ENCODE results near the gene NGLY1.

DNA sequence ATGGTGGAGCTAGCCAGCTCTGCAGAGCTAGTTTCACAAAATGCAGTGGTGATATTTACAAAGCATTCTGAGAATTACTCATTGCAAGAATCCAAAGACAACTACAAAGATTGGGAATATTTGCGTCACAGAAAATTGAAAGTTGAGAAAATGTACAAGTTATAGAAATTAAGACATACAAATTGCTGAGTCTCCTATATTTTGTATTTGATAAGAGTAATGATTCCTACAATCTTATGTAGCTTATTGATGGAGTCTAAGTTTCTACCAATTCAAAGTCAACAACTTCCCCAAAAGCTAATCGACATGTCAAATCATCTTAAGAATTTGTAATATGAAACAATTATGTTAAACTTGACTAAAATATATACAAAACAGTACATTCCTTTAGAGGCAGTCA lies 72.2 kb downstream of the NGLY1 start:
- TF ChIP-seq, protein P1, sequence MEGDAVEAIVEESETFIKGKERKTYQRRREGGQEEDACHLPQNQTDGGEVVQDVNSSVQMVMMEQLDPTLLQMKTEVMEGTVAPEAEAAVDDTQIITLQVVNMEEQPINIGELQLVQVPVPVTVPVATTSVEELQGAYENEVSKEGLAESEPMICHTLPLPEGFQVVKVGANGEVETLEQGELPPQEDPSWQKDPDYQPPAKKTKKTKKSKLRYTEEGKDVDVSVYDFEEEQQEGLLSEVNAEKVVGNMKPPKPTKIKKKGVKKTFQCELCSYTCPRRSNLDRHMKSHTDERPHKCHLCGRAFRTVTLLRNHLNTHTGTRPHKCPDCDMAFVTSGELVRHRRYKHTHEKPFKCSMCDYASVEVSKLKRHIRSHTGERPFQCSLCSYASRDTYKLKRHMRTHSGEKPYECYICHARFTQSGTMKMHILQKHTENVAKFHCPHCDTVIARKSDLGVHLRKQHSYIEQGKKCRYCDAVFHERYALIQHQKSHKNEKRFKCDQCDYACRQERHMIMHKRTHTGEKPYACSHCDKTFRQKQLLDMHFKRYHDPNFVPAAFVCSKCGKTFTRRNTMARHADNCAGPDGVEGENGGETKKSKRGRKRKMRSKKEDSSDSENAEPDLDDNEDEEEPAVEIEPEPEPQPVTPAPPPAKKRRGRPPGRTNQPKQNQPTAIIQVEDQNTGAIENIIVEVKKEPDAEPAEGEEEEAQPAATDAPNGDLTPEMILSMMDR (IDR thresholded peaks at IDR 0.05; ENCODE audit: insufficient read depth, low read depth, low read length): no peak
- no peak for TF ChIP-seq EZH2 (IDR thresholded peaks at IDR 0.05; ENCODE audit: insufficient read depth, low read length)

Data from astrocyte (in vitro differentiated cells and primary cell).